HG02759 (cell line): Measurements from ENCODE around the gene GJB5.

Experiments
- ATAC-seq: cut with Tn5 transposase; IDR thresholded peaks from one replicate; pipeline ENCODE4 v1.9.1; 2021; ENCODE audit warnings: mild to moderate bottlenecking, moderate library complexity; ENCODE audit not compliant: unreplicated experiment

Gene GJB5

DNA sequence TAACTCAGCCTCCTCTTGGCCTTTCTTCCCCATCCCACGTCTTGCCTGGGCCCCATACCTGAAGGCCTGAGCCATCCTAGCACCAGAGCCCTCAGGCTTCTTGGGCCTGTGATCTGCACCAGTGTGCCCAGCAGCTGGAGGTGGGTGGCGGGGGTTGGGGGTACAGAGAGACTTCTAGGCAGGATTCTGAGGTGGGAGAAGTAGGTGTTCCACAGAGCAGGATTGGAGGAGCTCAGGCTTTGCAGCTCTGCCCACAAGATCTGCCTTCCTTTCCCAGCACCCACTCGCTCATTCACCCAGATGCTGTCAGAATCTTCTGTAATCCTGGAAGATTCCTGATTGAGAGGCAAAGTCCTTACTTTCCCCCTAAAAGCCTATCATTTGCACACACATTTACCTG, 10.0 kb upstream of the GJB5 start:
- ATAC-seq, result no peak

DNA sequence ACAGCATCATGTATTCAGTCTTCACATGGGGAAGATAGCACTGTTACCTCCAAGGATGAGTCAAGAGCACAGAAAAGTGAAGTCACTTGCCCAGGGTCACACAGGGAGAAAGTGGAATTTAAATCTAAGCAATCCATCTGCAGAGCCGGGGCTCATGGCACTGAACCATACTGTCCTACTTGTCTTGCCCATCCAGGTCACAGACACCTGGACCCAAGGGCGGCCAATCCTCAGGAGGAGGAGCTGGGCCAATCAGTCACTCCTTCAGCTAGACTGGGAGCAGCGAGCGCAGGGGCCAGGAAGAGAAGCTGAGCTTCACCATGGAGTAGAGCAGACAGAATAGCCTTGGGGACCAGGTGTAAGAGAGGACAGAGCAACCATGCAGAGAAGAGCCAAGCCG, 9.2 kb upstream of the GJB5 start:
- no peak for ATAC-seq

DNA sequence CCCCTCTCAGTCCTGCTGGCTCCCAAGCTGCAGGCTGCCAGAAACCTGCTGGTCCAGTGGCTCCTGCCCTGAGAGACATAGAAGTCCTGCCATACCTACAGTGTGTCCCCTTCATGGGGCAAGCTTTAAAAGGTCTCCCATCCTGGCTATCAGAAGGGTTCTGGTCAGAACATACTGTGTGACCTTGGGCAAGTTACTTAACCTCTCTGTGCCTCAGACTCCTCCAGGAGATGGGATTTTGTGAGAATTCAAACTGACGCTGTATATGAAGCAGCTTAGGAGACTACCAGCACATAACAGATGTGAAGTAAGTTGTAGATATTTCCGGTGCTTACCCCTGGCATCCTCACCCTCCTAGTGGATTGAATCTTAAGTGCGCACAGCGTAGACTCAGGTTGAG, 8.7 kb upstream of the GJB5 start:
- ATAC-seq, result no peak

DNA sequence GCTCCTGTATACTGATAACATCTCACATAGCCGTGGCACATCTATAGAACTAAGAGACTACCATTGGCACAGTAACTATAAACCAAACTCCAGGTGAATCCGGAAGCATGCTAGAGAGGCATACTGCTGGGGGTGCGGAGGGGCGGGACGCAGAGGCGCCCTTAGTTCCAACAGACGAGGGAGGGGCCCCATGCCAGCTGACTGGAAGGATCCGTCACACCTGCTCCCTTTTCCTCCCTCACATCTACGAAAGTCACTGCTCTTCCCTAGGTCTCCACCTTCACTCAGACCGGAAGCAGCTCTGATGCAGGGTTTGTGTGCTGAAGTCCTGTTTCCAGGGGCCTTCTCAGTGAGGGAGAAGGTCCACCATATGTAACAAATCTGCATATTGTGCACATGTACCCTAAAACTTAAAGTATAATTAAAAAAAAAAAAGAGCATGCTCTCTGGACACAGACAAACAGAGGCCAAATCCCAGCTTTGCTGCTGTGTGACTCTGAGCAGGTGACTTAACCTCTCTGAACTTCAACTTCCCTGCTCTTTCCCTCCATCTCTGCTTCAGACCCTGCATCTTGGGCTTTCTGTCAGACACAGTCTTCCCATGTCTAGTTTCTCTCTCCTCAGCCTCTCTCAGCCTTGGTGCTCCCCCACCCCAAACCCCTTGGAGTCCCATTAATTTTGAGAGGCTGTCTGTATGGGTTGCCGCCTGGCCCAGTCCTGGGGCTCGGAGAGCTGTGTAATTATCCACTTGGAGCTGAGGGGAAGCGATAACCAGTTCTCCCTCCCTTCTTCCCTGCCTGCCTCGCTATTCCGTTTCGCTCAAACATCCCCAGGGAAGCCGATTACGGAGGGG, 7.8 kb upstream of the GJB5 start:
- ATAC-seq, result no peak

DNA sequence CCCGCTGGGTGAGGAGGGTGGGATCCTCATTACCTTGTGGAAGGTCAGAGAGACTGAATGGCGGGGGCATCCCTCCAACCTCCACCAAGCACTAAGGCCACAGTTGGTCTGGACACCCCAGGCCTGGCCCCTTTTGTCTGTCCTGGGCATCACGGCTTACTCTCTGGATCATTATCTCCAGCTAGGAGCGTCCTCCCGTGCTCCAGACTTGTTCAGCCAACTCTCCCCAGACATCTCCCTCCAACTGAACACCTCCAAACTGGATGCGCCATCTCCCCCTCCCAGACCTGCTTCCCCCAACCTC, 7.3 kb upstream of the GJB5 start:
- ATAC-seq, result no peak

DNA sequence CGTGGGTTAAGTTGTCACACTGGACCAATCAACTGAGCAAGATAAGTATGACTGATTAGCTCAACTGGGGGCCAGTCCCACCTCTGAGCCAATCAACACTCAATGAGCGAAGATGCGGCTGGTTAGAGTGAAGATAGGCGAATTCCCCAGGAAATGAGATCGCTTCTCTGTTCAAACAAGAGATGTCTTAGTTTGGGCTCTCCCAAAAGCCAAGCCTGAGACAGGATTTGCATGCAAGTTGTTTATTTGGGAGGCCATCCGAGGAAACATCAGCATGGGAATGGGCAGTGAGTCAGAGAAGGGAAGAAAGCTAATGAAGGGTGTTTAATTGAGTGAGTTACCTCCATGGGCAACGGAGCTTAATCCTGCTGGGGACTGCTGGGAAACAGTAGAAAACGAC, 4.9 kb upstream of the GJB5 start:
- no peak for ATAC-seq

DNA sequence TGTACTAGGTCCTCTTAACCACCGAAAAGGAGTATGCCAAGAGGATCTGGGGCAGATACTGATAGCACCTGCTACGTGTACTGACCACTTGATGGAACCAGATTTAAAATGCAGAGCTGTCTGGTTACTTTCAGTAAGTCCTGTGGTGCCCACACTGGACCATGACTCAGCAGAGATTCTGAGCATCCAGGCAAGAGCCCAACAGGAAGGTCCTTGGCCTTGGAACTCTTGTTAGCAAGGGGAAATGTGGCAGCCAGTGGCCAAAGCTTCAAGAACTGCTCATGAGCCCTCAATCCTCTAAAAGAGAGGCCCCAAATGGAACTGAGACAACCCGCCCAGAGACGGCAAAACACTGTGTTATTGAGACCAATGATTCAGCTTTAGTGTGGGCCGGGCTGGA, 4.2 kb upstream of the GJB5 start:
- no peak for ATAC-seq

DNA sequence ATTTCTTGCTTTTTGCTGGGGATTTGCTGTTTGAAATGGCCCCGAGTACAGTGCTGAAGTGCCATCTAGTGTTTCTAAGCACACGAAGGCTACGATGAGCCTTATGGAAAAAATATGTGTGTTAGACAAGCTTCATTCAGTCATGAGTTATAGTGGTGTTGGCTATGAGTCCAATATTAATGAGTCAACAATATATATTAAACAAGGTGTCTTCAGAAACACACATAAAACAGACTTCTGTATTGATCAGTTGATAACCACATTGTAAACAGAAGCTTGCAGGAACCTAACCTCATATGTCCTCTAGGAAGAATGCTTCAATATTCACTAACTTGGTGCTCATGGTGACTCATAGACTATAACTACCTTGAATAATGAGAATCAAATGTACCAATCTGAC, 1.7 kb upstream of the GJB5 start:
- ATAC-seq, result no peak

DNA sequence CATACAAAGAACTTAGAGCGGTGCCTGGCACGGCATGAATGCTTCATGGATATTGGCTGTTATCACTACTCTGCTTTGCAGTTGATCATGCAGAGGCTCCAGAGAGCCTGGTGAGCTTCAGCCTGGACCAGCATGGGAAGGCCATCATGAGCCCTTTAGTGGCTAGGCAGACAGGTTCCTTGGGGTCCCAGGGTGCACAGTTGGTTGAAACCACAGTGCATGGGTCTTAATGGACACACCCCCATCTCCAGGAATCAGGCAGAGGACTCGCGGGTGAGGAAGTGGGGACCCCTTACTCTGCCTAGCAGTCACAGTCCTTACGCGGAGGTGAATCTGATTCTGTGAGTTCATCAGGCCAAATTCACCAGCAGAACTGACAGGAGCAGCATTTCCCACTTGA, 1.1 kb downstream of the GJB5 start:
- ATAC-seq, result no peak

DNA sequence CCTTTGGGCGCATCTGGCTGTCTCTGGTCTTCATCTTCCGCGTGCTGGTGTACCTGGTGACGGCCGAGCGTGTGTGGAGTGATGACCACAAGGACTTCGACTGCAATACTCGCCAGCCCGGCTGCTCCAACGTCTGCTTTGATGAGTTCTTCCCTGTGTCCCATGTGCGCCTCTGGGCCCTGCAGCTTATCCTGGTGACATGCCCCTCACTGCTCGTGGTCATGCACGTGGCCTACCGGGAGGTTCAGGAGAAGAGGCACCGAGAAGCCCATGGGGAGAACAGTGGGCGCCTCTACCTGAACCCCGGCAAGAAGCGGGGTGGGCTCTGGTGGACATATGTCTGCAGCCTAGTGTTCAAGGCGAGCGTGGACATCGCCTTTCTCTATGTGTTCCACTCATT, 2.5 kb downstream of the GJB5 start:
- no peak for ATAC-seq

DNA sequence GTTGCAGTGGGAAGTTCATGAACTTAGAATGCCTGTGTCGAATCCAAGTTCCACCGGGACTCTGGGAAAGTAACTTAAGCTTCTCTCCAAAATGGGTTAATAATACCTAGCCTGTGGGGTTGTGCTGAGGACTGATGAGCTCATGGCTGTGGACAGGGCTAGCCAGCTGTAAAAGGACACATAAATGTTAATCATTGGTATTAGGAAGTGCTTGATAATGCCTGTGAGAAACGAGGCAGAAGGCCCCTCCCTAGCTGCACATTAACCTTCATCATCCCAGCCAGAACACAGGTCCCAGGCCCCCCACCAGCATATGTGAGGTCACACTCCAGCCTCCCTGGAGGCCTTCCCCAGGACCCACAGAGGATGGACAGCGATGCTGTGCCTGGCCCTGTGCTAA, 3.9 kb downstream of the GJB5 start:
- ATAC-seq, result no peak

DNA sequence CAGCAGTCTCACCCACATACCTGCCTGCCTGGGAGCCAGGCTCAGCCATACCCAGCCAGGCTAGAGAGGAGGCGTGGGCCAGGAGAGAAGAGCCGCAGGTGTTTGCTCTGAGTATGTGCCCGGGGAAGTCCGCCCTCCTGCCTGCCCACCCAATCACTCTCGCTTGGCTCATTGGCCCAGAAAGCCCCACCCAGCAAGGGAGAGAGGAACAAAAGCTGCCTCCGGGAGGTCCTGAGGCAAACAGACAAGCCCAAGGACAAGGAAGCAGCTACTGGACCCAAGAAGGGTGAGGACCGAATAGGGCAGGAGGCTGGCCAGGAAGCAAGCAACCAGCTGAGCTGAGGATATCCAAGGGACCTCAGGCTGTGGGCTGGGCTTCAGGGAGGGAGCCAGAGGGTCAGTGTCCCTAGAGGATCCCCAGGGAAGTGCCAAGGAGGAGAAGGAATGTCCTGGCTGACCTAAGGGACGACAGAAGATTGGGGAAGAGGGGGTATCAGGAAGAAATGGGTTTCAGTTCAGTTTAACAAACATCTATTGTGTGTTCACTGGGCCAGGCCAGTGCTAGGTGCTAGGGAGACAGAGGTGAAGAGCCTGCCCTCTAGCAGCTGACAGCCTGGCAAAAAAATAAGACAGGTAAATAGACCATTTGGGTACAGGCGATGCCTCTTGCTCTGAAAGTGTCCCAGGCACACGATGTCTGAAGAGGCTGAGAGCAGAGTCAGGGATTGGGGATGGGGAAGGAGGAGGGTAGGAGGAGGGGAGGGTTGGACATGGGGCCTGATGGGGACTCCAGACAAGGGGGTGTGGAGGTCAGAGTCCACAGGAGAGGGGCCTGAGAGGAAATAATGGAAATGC, 4.9 kb downstream of the GJB5 start, which contains the start of gene GJB4:
GJB4 (plus strand) TSS at position 238 of the 855 bp plus-strand sequence. CDS start 1,515 bp downstream, outside the sequence.
- no peak for ATAC-seq

DNA sequence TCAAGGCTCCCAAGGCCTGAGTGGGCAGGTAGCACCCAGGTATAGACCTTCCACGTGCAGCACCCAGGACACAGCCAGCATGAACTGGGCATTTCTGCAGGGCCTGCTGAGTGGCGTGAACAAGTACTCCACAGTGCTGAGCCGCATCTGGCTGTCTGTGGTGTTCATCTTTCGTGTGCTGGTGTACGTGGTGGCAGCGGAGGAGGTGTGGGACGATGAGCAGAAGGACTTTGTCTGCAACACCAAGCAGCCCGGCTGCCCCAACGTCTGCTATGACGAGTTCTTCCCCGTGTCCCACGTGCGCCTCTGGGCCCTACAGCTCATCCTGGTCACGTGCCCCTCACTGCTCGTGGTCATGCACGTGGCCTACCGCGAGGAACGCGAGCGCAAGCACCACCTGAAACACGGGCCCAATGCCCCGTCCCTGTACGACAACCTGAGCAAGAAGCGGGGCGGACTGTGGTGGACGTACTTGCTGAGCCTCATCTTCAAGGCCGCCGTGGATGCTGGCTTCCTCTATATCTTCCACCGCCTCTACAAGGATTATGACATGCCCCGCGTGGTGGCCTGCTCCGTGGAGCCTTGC, 6.4 kb downstream of the GJB5 start:
- ATAC-seq, result no peak

DNA sequence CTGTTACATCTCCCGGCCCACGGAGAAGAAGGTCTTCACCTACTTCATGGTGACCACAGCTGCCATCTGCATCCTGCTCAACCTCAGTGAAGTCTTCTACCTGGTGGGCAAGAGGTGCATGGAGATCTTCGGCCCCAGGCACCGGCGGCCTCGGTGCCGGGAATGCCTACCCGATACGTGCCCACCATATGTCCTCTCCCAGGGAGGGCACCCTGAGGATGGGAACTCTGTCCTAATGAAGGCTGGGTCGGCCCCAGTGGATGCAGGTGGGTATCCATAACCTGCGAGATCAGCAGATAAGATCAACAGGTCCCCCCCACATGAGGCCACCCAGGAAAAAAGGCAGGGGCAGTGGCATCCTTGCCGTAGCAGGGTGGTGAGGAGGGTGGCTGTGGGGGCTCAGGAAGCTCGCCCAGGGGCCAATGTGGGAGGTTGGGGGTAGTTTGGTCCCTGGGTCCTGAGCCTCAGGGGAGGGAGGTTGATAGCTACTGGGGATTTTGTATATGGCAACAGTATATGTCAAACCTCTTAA, 7.0 kb downstream of the GJB5 start:
- ATAC-seq, result no peak

DNA sequence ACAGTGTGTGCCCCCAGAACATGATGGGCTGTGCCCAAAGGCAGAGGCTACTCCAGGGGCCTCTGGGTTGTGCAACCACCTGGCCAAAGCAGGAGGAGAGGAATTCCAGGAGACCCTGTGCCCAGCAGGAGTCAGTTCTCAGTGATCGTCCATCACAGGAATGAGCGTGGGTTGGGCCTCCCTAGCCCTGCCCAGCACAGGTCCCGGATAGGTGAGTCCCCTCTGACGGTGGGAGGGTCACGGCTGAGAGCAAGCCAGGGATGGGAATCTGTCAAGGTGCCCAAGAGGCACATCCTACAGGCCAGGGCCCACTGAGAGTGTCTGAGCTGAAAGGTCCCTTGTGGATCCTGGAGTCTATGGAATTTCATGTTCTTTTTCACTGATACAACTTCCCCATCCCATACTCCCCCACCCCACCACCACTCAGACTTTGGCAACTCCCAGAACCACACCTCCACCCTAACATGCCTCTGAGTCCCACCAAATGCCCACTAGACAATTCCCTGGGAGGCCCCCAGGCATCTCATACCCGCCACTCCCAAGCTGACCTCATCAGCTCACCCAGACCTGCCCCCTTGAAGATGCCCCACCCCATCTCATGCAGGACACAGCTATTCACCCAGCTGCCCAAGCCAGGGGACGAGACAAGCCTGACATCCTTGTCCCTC, 7.8 kb downstream of the GJB5 start:
- no peak for ATAC-seq

DNA sequence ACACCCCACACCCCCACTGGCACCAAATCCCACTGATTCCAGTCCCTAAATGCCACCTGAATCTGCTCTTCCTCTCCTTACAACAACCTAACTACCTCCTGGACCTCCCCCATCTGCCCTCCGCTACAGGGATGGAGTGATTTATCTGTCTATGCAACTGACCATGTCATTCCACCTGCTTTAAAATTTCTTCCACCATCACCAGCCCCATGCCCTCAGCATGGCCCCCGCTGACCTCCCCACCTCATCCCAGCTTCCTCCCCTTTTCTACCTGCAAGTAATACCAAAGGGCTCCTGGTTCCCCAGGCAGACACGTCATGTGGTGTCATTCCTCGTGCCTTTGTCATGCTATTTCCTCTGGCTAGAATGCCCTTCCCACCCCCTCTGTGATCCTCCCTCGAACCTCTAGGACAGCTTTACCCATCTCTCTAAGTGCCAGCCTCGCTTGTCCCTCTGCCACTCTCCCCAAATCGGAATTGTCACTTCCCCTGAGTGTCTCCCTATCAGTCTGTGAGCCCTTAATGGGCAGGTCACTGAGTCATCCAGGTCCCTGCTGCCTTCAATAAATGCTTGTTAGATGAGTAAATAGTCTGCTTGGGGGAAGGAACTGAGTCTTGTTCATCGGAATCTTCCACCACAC, 8.4 kb downstream of the GJB5 start:
- no peak for ATAC-seq

DNA sequence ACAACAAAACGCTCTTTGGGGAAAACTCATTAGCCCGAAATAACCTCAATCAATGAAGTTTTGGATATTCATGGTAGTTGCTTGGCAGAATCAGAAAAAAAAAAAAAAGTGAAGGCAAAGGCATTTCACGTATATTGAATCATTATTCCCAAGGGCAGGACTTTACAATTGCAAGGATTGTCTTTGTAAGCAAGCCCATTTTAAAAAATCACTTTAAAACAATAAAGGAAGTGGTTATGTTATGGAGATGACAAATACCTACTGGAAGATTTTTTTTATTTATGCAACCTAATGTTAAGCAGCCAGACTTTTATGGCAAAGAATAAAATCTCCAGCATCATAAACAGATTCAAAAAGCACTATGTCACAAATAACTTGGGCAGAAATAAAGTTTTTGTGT, 14.0 kb downstream of the GJB5 start:
- ATAC-seq, result no peak

DNA sequence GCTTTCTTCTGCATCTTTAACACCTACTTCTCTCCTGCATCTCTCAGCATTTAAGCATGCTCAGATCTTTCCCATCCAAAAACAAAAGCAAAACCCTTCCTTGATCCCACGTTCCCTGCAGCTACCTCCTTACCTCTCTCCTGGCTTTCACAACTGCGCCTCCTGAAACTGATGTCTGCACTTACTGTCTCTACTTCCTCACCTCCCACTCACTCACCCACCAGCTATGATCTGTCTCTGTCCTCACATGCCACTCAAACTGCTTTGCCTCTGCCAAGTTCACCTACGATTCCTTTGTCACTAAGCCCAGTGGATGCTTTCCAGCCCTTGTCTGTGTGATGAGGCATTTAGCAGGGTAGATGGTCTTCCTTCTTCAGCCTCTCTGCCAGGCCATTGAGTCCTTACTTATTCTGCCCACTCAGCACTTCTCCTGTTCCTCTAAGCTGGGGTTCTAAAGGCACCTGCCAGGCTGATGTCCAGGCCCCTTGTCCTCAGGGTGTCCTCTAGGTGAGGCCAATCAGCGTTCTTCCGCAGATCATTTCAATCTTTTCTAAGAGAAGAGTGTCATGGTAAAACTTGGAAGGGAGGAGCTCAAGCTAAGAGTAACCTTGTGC, 16.2 kb downstream of the GJB5 start:
- no peak for ATAC-seq

DNA sequence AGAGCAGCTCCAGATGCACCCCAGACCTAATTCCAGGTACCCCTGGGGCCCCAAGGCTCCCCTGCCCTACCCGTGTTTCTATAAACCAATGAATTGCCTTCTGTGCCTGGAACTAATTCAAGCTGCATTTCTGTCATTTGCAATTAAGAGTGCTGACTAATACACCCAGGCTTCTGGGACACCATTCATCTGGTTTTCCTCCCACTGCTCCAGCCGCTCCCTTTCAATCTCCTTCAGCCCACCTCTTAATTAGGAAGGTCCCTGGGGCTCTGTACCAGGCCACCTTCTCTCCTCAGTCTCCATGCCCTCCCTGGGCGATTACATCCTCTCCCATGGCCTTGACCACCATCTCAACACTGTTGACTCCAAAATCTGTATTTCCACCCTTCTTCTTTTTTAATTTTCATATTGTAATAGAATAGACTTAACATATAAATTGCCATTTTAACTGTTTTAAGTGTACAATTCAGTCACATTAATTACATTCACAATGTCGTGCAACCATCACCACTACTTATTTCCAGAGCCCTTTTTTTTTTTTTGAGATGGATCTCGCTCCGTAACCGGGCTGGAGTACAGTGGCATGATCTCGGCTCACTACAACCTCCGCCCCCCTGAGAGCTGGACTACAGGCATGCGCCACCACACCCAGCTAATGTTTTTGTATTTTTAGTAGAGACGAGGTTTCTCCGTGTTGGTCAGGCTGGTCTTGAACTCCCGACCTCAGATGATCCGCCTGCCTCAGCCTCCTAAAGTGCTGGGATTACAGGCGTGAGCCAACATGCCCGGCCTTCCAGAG, 16.9 kb downstream of the GJB5 start:
- ATAC-seq, result no peak
